ENCODE measurements around the gene TUBB4B.

GRCh38 chr9:137237759-137238726 lies 3.0 kb upstream of the TUBB4B start:
- TF ChIP-seq POLR2A (IDR thresholded peaks at IDR 0.05): no peak
- TF ChIP-seq, protein P1, sequence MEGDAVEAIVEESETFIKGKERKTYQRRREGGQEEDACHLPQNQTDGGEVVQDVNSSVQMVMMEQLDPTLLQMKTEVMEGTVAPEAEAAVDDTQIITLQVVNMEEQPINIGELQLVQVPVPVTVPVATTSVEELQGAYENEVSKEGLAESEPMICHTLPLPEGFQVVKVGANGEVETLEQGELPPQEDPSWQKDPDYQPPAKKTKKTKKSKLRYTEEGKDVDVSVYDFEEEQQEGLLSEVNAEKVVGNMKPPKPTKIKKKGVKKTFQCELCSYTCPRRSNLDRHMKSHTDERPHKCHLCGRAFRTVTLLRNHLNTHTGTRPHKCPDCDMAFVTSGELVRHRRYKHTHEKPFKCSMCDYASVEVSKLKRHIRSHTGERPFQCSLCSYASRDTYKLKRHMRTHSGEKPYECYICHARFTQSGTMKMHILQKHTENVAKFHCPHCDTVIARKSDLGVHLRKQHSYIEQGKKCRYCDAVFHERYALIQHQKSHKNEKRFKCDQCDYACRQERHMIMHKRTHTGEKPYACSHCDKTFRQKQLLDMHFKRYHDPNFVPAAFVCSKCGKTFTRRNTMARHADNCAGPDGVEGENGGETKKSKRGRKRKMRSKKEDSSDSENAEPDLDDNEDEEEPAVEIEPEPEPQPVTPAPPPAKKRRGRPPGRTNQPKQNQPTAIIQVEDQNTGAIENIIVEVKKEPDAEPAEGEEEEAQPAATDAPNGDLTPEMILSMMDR (IDR thresholded peaks at IDR 0.05): no peak

Data from heart left ventricle (tissue), 13 donors.